ENCODE measurements around the gene PTPRE.

The PTPRE gene

DNA sequence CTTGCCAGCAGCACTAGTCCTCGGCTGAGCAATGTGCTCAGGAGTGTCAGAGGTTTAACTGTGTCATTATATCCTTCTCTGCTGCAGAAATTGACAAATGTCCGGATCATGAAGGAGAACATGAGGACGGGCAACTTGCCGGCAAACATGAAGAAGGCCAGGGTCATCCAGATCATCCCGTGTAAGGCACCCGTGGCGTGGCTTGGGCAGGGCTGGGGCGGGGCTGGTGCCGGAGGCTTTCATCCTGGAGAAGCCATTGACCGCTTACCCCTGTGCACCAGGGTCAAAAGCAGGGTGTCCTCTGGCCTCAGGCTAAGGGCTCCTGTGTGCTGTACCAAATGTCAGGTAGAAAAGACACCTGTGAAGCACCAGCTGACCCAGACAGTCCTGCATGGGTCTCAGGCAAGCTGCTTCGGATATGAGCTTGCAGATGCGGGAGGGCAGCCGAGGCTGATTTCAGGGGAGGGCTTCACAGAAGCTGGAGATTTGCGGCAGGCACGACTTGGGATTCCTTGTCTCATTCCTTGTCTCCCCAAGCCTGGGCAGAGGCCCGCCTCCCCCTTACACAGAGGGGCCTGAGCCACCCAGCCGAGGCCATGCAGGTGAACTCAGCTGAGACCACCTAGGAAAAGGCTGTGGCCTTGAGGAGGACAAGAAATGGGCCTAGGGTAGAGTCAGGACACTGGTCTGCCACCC, 164.0 kb downstream of the PTPRE start:
- intact Hi-C loops (cut with DNase I; ENCODE audit: low total_unique reads): loop anchor here (2.0 to 5.0 kb wide), 2 partner anchors 34 to 158 kb away; no protein-coding TSS in a partner anchor

GRCh38 chr10:128071417-128071782, 164.5 kb downstream of the PTPRE start:
- Histone ChIP-seq H3K27ac (no peak overlapping the region), H3K27me3 (no peaks in the 10 kb centered on the region), H3K9me3 (no peaks in the 10 kb centered on the region), H3K36me3 (peaks cover 0 to 70% (median 37%) of the 10 kb centered on the region in 3 donors), H3K4me1 (peaks cover 0 to 5% (median 0%) of the 10 kb centered on the region in 4 donors), H3K4me3 (no peak overlapping the region)
- intact Hi-C loops (cut with DNase I; ENCODE audit: low total_unique reads): loop anchor here (2.0 to 5.0 kb wide), 2 partner anchors 34 to 159 kb away; no protein-coding TSS in a partner anchor
- TF ChIP-seq CTCF (IDR thresholded peaks at IDR 0.05): no peak
- DNase-seq: peak in 1 of 2 donors; percentile 33

More for the DNA sequence above, 164.0 kb downstream of the PTPRE start:
- Histone ChIP-seq H3K36me3 (peaks cover 0 to 75% (median 37%) of the 10 kb centered on the region in 3 donors), H3K4me3 (no peak overlapping the region), H3K4me1 (peaks cover 0 to 5% (median 0%) of the 10 kb centered on the region in 4 donors), H3K27me3 (no peaks in the 10 kb centered on the region), H3K27ac (no peak overlapping the region), H3K9me3 (no peaks in the 10 kb centered on the region)
- peak in 1 of 2 donors; percentile 55 for DNase-seq
- no peak for TF ChIP-seq CTCF (IDR thresholded peaks at IDR 0.05)

DNA sequence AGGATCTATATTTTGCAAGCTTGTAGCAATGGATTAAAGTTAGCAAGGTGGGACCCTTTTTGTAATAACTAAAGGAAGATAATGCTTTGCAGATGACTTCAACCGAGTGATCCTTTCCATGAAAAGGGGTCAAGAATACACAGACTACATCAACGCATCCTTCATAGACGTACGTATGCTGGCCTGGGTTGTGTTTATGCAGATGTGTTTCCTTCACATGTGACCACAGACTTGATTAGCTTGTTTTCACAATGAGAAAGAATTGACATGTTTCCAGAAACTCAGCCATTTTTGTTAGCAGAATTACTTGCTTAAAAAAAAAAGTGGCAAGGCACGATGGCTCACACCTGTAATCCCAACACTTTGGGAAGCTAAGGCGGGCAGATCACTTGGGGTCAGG, 165.1 kb downstream of the PTPRE start:
- Histone ChIP-seq H3K9me3 (no peaks in the 10 kb centered on the region), H3K4me1 (peaks cover 0 to 5% (median 0%) of the 10 kb centered on the region in 4 donors), H3K36me3 (peaks cover 0 to 69% (median 38%) of the 10 kb centered on the region in 3 donors), H3K27ac (no peak overlapping the region), H3K4me3 (no peak overlapping the region), H3K27me3 (no peaks in the 10 kb centered on the region)
- intact Hi-C loops (cut with DNase I; ENCODE audit: low total_unique reads): loop anchor here (5.0 kb wide), 1 partner anchor 35 kb away; no protein-coding TSS in a partner anchor
- TF ChIP-seq CTCF (IDR thresholded peaks at IDR 0.05): no peak
- no peak for DNase-seq

- H3K9me3 ChIP-seq: no peaks in the 10 kb centered on the region
- no peak overlapping the region for H3K4me3 ChIP-seq
- peak in 1 of 2 donors; percentile 56 for DNase-seq
- H3K27ac ChIP-seq: no peak overlapping the region
- no peak for TF ChIP-seq CTCF (IDR thresholded peaks at IDR 0.05)
- H3K4me1 ChIP-seq: peaks cover 0 to 5% (median 0%) of the 10 kb centered on the region in 4 donors
- intact Hi-C loops (cut with DNase I; ENCODE audit: low total_unique reads): loop anchor here (5.0 kb wide), 1 partner anchor 36 kb away; no protein-coding TSS in a partner anchor
- peaks cover 0 to 69% (median 41%) of the 10 kb centered on the region in 3 donors for H3K36me3 ChIP-seq
- H3K27me3 ChIP-seq: no peaks in the 10 kb centered on the region
These were observed 166.2 kb downstream of the PTPRE start for GRCh38 chr10:128072941-128073645.

DNA sequence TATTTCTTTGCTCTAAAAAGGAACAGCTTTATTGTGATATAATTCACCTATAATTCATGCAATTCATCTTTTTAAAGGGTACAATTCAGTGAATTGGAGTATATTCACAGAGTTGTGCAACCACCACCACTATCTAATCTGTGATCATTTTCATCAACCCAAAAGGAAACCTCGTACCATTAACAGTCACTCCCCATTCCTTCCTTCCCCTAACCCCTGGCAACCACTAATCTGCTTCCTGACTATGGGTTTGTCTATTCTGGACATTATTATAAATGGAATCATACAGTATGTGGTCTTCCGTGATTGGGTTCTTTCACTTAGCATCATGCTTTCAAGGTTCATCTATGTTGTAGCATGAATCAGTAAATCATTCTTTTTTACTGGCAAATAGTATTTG, 167.0 kb downstream of the PTPRE start:
- peaks cover 0 to 72% (median 41%) of the 10 kb centered on the region in 3 donors for H3K36me3 ChIP-seq
- H3K9me3 ChIP-seq: no peaks in the 10 kb centered on the region
- H3K27me3 ChIP-seq: no peaks in the 10 kb centered on the region
- H3K27ac ChIP-seq: no peak overlapping the region
- no peak for DNase-seq
- peaks cover 0 to 5% (median 0%) of the 10 kb centered on the region in 4 donors for H3K4me1 ChIP-seq
- no peak for TF ChIP-seq CTCF (IDR thresholded peaks at IDR 0.05)
- intact Hi-C loops (cut with DNase I; ENCODE audit: low total_unique reads): loop anchor here (5.0 kb wide), 1 partner anchor 37 kb away; no protein-coding TSS in a partner anchor
- H3K4me3 ChIP-seq: no peak overlapping the region

Measured in tibial artery (tissue), 4 donors.